GM21528 (cell line): ENCODE results near the gene PTPRN2.
"Not testable (repeated sequence)": the region's sequence is repeated elsewhere in the genome, so short reads cannot be mapped to it uniquely, and the experiment has no call there.

ENCODE experiments used
- ATAC-seq: cut with Tn5 transposase; IDR thresholded peaks from one replicate; pipeline ENCODE4 v1.9.1; 2021; ENCODE audit warnings: mild to moderate bottlenecking, moderate library complexity; ENCODE audit not compliant: unreplicated experiment, low FRiP score

Gene PTPRN2

GRCh38 chr7:158361326-158361946 is 226.2 kb downstream of the PTPRN2 start:
- ATAC-seq = no peak

- ATAC-seq = no peak
Measured at GRCh38 chr7:158358926-158359645, 228.5 kb downstream of the PTPRN2 start.

- ATAC-seq = no peak
Measured at GRCh38 chr7:158357898-158358821, 229.5 kb downstream of the PTPRN2 start.

- ATAC-seq = no peak
Measured at GRCh38 chr7:158357106-158357897, 230.3 kb downstream of the PTPRN2 start.

- no peak for ATAC-seq
Measured at GRCh38 chr7:158356454-158356853, 231.2 kb downstream of the PTPRN2 start.

- no peak for ATAC-seq
Measured at GRCh38 chr7:158355456-158356065, 232.1 kb downstream of the PTPRN2 start.

- ATAC-seq = no peak
Measured at GRCh38 chr7:158354861-158355260, 232.8 kb downstream of the PTPRN2 start.

- ATAC-seq = no peak
Measured at GRCh38 chr7:158353606-158354570, 233.7 kb downstream of the PTPRN2 start.

GRCh38 chr7:158351899-158352729 is 235.5 kb downstream of the PTPRN2 start:
- not testable (repeated sequence) for ATAC-seq

GRCh38 chr7:158351481-158351880 is 236.1 kb downstream of the PTPRN2 start:
- ATAC-seq = no peak

GRCh38 chr7:158351051-158351450 is 236.6 kb downstream of the PTPRN2 start:
- no peak for ATAC-seq

- ATAC-seq = no peak
Measured at GRCh38 chr7:158350166-158350900, 237.3 kb downstream of the PTPRN2 start.

- ATAC-seq = no peak
Measured at GRCh38 chr7:158348446-158348845, 239.2 kb downstream of the PTPRN2 start.

- not testable (repeated sequence) for ATAC-seq
Measured at GRCh38 chr7:158348039-158348438, 239.6 kb downstream of the PTPRN2 start.

GRCh38 chr7:158345731-158346130 is 241.9 kb downstream of the PTPRN2 start:
- no peak for ATAC-seq

- ATAC-seq = no peak
Measured at GRCh38 chr7:158344706-158345300, 242.8 kb downstream of the PTPRN2 start.

- no peak for ATAC-seq
Measured at GRCh38 chr7:158343936-158344455, 243.6 kb downstream of the PTPRN2 start.
